ENCODE measurements around the gene TRPC4. TPM values are rescaled to one million over a fixed set of nuclear protein-coding genes. Genes with fewer than 3 reads are reported as not detected.

TRPC4 gene
- total RNA-seq, 1 experiment from 2014 or later: not detected

DNA sequence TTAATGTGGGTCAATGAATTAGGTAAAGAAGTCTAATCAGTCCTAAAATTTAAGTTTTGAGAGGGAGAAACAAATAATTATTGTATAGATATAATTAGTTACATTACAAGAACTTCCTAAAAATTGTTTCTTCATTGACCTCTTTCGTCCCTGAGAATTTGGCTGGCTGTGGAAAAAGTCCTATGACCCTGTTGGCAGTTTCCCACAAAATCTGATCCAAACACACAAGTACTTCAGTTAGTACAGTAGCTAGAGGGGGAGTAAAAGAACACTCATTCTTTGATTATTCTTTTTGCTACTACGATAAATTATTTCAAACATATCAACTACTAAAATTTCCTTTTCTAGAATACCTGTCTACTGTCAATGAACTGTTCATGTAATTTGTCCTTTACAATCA, 282.3 kb downstream of the TRPC4 start:
- H3K9me3 Mint-ChIP-seq (ENCODE audit: unreplicated experiment): no peaks in the 10 kb centered on the region
- H3K4me3 Mint-ChIP-seq (ENCODE audit: unreplicated experiment): no peak overlapping the region
- no peaks in the 10 kb centered on the region for H3K27me3 Mint-ChIP-seq (ENCODE audit: insufficient read depth, unreplicated experiment)
- BruUV-seq (replicated peaks): no TSS peak
- no peaks in the 10 kb centered on the region for H3K36me3 Mint-ChIP-seq (ENCODE audit: insufficient read depth, unreplicated experiment)
- TF ChIP-seq, protein P1, sequence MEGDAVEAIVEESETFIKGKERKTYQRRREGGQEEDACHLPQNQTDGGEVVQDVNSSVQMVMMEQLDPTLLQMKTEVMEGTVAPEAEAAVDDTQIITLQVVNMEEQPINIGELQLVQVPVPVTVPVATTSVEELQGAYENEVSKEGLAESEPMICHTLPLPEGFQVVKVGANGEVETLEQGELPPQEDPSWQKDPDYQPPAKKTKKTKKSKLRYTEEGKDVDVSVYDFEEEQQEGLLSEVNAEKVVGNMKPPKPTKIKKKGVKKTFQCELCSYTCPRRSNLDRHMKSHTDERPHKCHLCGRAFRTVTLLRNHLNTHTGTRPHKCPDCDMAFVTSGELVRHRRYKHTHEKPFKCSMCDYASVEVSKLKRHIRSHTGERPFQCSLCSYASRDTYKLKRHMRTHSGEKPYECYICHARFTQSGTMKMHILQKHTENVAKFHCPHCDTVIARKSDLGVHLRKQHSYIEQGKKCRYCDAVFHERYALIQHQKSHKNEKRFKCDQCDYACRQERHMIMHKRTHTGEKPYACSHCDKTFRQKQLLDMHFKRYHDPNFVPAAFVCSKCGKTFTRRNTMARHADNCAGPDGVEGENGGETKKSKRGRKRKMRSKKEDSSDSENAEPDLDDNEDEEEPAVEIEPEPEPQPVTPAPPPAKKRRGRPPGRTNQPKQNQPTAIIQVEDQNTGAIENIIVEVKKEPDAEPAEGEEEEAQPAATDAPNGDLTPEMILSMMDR (IDR thresholded peaks at IDR 0.05; ENCODE audit: unreplicated experiment): no peak
- CTCF ChIA-PET: no interaction called here
- intact Hi-C loops (cut with micrococcal nuclease): no loop called here
- no peak overlapping the region for H3K27ac Mint-ChIP-seq (ENCODE audit: low read depth, unreplicated experiment)
- POLR2A ChIA-PET: no interaction called here
- H3K4me1 Mint-ChIP-seq (ENCODE audit: insufficient read depth, unreplicated experiment): no peaks in the 10 kb centered on the region
- DNase-seq (ENCODE audit: unreplicated experiment): no peak
